H9 (cell line): ENCODE measurements around the gene RLN3. TPM values are rescaled to one million over a fixed set of nuclear protein-coding genes. Genes with fewer than 3 reads are reported as not detected.

Experiments
- DNase-seq: peaks from one replicate; pipeline ENCODE4 v3.0.0-alpha.2; 2017
- H2AFZ ChIP-seq: one replicate; pipeline ENCODE4 v1.6.1; 2013; ENCODE audit warnings: mild to moderate bottlenecking, low read length, control low read depth, moderate library complexity
- H2AK5ac ChIP-seq: 2 replicates; pipeline ENCODE4 v1.6.1; 2013; ENCODE audit warnings: low read length, control low read depth, mixed read lengths; ENCODE audit not compliant: insufficient read length
- H2BK120ac ChIP-seq: one replicate; pipeline ENCODE4 v1.6.1; 2013; ENCODE audit warnings: low read depth, mild to moderate bottlenecking, low read length, control low read depth, inconsistent platforms; ENCODE audit not compliant: poor library complexity, severe bottlenecking
- H2BK12ac ChIP-seq: 2 replicates; pipeline ENCODE4 v1.6.1; 2013; ENCODE audit warnings: low read length, control low read depth, mixed read lengths, low read depth; ENCODE audit not compliant: insufficient read length
- H2BK15ac ChIP-seq: 2 replicates; pipeline ENCODE4 v1.6.1; 2013; ENCODE audit warnings: low read depth, low read length, control low read depth
- H2BK20ac ChIP-seq: one replicate; pipeline ENCODE4 v1.6.1; 2013; ENCODE audit warnings: low read depth, mild to moderate bottlenecking, low read length, control low read depth, inconsistent platforms; ENCODE audit not compliant: poor library complexity, severe bottlenecking
- H2BK5ac ChIP-seq: 2 replicates; pipeline ENCODE4 v1.6.1; 2013; ENCODE audit warnings: low read length, control low read depth, mixed read lengths; ENCODE audit not compliant: insufficient read length
- H3K14ac ChIP-seq: 2 replicates; pipeline ENCODE4 v1.6.1; 2013; ENCODE audit warnings: low read length, control low read depth; ENCODE audit not compliant: insufficient read depth
- H3K18ac ChIP-seq: 2 replicates; pipeline ENCODE4 v1.6.1; 2013; ENCODE audit warnings: low read depth, mild to moderate bottlenecking, mixed read lengths, low read length, control low read depth; ENCODE audit not compliant: insufficient read length
- H3K23ac ChIP-seq: 2 replicates; pipeline ENCODE4 v1.6.1; 2013; ENCODE audit warnings: low read length, control low read depth, mixed read lengths, low read depth; ENCODE audit not compliant: insufficient read length
- H3K23me2 ChIP-seq: 2 replicates; pipeline ENCODE4 v1.6.1; 2013; ENCODE audit warnings: low read depth, mild to moderate bottlenecking, mixed read lengths, low read length, control low read depth; ENCODE audit not compliant: insufficient read length, poor library complexity, severe bottlenecking
- H3K27ac ChIP-seq: 2 replicates; pipeline ENCODE4 v1.5.1; 2013; ENCODE audit warnings: low read length, control low read depth, mixed read lengths, low read depth; ENCODE audit not compliant: insufficient read length
- H3K27me3 ChIP-seq: 2 replicates; pipeline ENCODE4 v1.6.1; 2013; ENCODE audit warnings: low read length, control low read depth, inconsistent platforms; ENCODE audit not compliant: insufficient read depth
- H3K4ac ChIP-seq: 2 replicates; pipeline ENCODE4 v1.6.1; 2013; ENCODE audit warnings: low read depth, mild to moderate bottlenecking, control low read depth, inconsistent platforms, low read length, moderate library complexity
- H3K4me1 ChIP-seq: 2 replicates; pipeline ENCODE4 v1.6.1; 2013; ENCODE audit warnings: low read length, control low read depth, inconsistent platforms; ENCODE audit not compliant: insufficient read depth
- H3K4me2 ChIP-seq: 2 replicates; pipeline ENCODE4 v1.6.1; 2013; ENCODE audit warnings: low read length, control low read depth, mixed read lengths; ENCODE audit not compliant: insufficient read length, insufficient read depth
- H3K56ac ChIP-seq: 2 replicates; pipeline ENCODE4 v1.6.1; 2013; ENCODE audit warnings: low read depth, mild to moderate bottlenecking, mixed read lengths, low read length, control low read depth; ENCODE audit not compliant: insufficient read length
- H3K79me1 ChIP-seq: 2 replicates; pipeline ENCODE4 v1.6.1; 2013; ENCODE audit warnings: low read depth, mild to moderate bottlenecking, moderate library complexity, low read length, control low read depth, inconsistent platforms; ENCODE audit not compliant: insufficient read depth, poor library complexity, severe bottlenecking
- H3K79me2 ChIP-seq: 2 replicates; pipeline ENCODE4 v1.6.1; 2013; ENCODE audit warnings: low read length, control low read depth, inconsistent platforms; ENCODE audit not compliant: insufficient read depth
- H3K9ac ChIP-seq: 2 replicates; pipeline ENCODE4 v1.6.1; 2013; ENCODE audit warnings: low read length, control low read depth, mixed read lengths; ENCODE audit not compliant: insufficient read length; ENCODE audit errors: extremely low read depth
- H3K9me3 ChIP-seq: one replicate; pipeline ENCODE4 v1.6.1; 2013; ENCODE audit warnings: low read depth, low read length, inconsistent platforms; ENCODE audit not compliant: control insufficient read depth
- H3T11ph ChIP-seq: one replicate; pipeline ENCODE4 v1.6.1; 2013; ENCODE audit warnings: mild to moderate bottlenecking, low read length, control low read depth, inconsistent platforms
- H4K20me1 ChIP-seq: one replicate; pipeline ENCODE4 v1.6.1; 2013; ENCODE audit not compliant: control insufficient read depth, insufficient read length, insufficient read depth
- H4K5ac ChIP-seq: 2 replicates; pipeline ENCODE4 v1.6.1; 2013; ENCODE audit warnings: low read depth, mild to moderate bottlenecking, mixed read lengths, low read length, control low read depth; ENCODE audit not compliant: insufficient read length
- H4K8ac ChIP-seq: replicated peaks from 2 replicates; pipeline ENCODE4 v1.6.1; 2013; ENCODE audit warnings: low read length, control low read depth, mixed read lengths, low read depth; ENCODE audit not compliant: insufficient read length
- H4K91ac ChIP-seq: 2 replicates; pipeline ENCODE4 v1.6.1; 2013; ENCODE audit warnings: low read depth, mild to moderate bottlenecking, moderate library complexity, mixed read lengths, low read length, control low read depth; ENCODE audit not compliant: insufficient read length
- H3K27ac Mint-ChIP-seq, 3 experiments: 2 replicates in 2 of 3; 3 replicates in 1 of 3; pipeline ENCODE4 v1.8.0; 2020 to 2021; ENCODE audit warnings: mixed read lengths in 3 of 3, mild to moderate bottlenecking in 1 of 3, moderate library complexity in 1 of 3
- H3K27me3 Mint-ChIP-seq: 2 replicates; pipeline ENCODE4 v1.8.0; 2021; ENCODE audit warnings: low read depth, mild to moderate bottlenecking, moderate library complexity, mixed read lengths
- H3K36me3 Mint-ChIP-seq, 3 experiments: 2 replicates in 2 of 3; 3 replicates in 1 of 3; pipeline ENCODE4 v1.8.0; 2020 to 2021; ENCODE audit warnings: low read depth in 3 of 3, mixed read lengths in 3 of 3; ENCODE audit not compliant: insufficient read depth in 1 of 3
- H3K4me1 Mint-ChIP-seq, 2 experiments: 2 replicates each; pipeline ENCODE4 v1.8.0; 2020; ENCODE audit warnings: mixed read lengths in 2 of 2
- H3K4me3 Mint-ChIP-seq, 2 experiments: 2 replicates in 1 of 2; 3 replicates in 1 of 2; pipeline ENCODE4 v1.8.0; 2020 to 2021; ENCODE audit warnings: mild to moderate bottlenecking in 2 of 2, mixed read lengths in 2 of 2, moderate library complexity in 1 of 2
- H3K9me3 Mint-ChIP-seq, 2 experiments: 2 replicates in 1 of 2; 3 replicates in 1 of 2; pipeline ENCODE4 v1.8.0; 2020; ENCODE audit warnings: mild to moderate bottlenecking in 2 of 2, mixed read lengths in 2 of 2, moderate library complexity in 1 of 2
- WGBS: extraction: QIAGEN DNeasy Blood & Tissue Kit; methylation state at CpG from one replicate; pipeline ENCODE4 v1.1.7; 2013; ENCODE audit warnings: missing lambda C conversion rate, low lambda C conversion rate, mixed read lengths; ENCODE audit not compliant: insufficient read length; ENCODE audit errors: extremely low coverage; 5-methylcytosine and 5-hydroxymethylcytosine counted together
- total RNA-seq: library from RNA; stranded (reverse); gene quantifications from 2 replicates; pipeline ENCODE4 v1.2.1, GENCODE V29; 2021
- TF ChIP-seq, protein P1 (sequence below): fragments of 200-600 bp; sonication (generic); conservative IDR thresholded peaks from 3 replicates; pipeline ENCODE4 v1.8.0; 2021; ENCODE audit warnings: antibody characterized with exemption, mild to moderate bottlenecking

RLN3 gene
- total RNA-seq, 1 experiment from 2014 or later, result not detected

DNA sequence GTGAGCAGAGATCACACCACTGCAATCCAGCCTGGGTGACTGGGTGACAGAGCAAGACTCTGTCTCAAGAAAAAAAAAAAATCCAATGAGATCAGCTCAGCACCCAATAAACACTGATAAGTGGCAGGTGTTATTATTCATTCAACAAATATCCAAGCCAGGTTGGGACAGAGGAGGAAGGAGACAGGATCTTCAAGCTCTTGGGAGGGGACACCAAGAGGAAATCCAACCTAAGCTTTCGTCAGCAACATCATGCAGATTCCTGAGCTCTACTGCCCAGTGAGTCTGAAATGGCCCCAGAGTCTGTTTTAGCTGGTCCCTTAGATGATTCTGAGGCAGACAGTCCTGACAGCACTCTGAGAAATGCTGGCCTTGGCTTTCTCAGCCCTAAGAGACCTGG, 29.5 kb upstream of the RLN3 start:
- Histone ChIP-seq H3K9ac (no peak overlapping the region), H3K79me1 (no peaks in the 10 kb centered on the region), H4K8ac (no peak overlapping the region), H3K4me2 (no peak overlapping the region), H3K23me2 (no peaks in the 10 kb centered on the region), H2BK5ac (no peak overlapping the region), H3K14ac (no peak overlapping the region), H2BK120ac (no peak overlapping the region), H3K18ac (no peak overlapping the region), H3K27me3 (no peaks in the 10 kb centered on the region), H2AK5ac (no peak overlapping the region), H2AFZ (no peak overlapping the region), H4K91ac (no peak overlapping the region), H3K4ac (no peak overlapping the region), H3K79me2 (no peaks in the 10 kb centered on the region), H3K27ac (no peak overlapping the region), H4K5ac (no peak overlapping the region), H2BK20ac (no peak overlapping the region), H3T11ph (no peak overlapping the region), H3K23ac (no peak overlapping the region), H2BK12ac (no peak overlapping the region), H3K4me1 (no peaks in the 10 kb centered on the region), H3K56ac (no peak overlapping the region), H2BK15ac (no peak overlapping the region), H3K9me3 (no peaks in the 10 kb centered on the region), H4K20me1 (no peaks in the 10 kb centered on the region)
- Mint-ChIP-seq H3K27ac (no peak overlapping the region; a peak in 1 of 7 replicates), H3K4me1 (no peaks in the 10 kb centered on the region), H3K27me3 (no peaks in the 10 kb centered on the region), H3K4me3 (no peak overlapping the region), H3K36me3 (peaks cover 6 to 29% (median 12%) of the 10 kb centered on the region in 3 experiments; a peak in 5 of 7 replicates), H3K9me3 (peaks cover 5 to 6% of the 10 kb centered on the region in 2 experiments; a peak in 2 of 5 replicates)
- no peak for DNase-seq
- TF ChIP-seq, protein P1, sequence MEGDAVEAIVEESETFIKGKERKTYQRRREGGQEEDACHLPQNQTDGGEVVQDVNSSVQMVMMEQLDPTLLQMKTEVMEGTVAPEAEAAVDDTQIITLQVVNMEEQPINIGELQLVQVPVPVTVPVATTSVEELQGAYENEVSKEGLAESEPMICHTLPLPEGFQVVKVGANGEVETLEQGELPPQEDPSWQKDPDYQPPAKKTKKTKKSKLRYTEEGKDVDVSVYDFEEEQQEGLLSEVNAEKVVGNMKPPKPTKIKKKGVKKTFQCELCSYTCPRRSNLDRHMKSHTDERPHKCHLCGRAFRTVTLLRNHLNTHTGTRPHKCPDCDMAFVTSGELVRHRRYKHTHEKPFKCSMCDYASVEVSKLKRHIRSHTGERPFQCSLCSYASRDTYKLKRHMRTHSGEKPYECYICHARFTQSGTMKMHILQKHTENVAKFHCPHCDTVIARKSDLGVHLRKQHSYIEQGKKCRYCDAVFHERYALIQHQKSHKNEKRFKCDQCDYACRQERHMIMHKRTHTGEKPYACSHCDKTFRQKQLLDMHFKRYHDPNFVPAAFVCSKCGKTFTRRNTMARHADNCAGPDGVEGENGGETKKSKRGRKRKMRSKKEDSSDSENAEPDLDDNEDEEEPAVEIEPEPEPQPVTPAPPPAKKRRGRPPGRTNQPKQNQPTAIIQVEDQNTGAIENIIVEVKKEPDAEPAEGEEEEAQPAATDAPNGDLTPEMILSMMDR, result no peak
- no CpG with 5 or more reads among the region's 1 CpG for WGBS
